Middle frontal gyrus (tissue), 1 donor: Measurements from ENCODE around the gene SHISA6.

Experiments
- DNase-seq: peaks from one replicate; pipeline ENCODE4 v3.0.0-alpha.2; 2015; ENCODE audit warnings: low spot score; ENCODE audit errors: extremely low spot score

SHISA6 gene

DNA sequence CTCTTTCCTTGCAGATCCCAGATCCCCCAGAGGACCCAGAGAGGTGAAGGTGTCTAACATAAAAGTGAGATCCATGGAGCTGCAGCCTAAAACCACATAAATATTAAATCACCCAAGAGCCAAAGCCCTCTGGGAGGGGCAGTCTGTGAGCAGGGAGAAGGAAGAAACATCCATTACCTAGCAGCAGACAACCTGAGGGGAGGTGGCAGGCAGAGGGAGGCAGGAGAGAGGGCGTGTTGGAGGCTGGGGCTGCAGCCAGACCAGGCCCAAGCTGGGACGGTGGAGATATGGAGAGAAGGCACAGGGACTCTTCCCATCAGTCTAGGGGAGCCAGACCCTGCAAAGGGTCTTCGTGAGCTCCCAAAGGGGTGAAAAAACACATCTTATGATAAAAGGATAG is 101.1 kb downstream of the SHISA6 start:
- no peak for DNase-seq

- DNase-seq: no peak
Observed at GRCh38 chr17:11349106-11349505, 108.1 kb downstream of the SHISA6 start.

DNA sequence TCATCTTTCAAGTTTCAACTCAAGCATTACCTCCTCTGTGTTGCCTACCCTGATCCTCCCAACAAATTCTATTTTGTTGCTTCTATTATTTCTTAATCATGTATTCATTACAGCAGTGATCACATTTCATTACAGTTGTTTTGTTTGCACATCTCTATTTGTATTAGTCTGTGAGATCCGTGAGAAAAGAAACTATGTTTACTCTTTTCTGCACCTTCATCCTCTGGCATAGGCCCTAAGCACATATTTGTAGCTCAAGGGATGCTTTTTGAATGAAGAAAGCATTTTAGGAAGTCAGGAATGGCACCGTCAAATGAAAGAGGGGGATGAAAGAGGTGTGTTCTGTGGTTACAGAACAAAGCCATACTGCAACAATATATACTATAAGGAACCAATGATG is 110.5 kb downstream of the SHISA6 start:
- DNase-seq: no peak

GRCh38 chr17:11353601-11354000 is 112.6 kb downstream of the SHISA6 start:
- no peak for DNase-seq

GRCh38 chr17:11356371-11356770 is 115.4 kb downstream of the SHISA6 start:
- DNase-seq: no peak

GRCh38 chr17:11363565-11364117 is 122.6 kb downstream of the SHISA6 start:
- no peak for DNase-seq

- DNase-seq: no peak
Observed at GRCh38 chr17:11366272-11366850, 125.3 kb downstream of the SHISA6 start.

- DNase-seq: no peak
Observed at GRCh38 chr17:11369575-11369974, 128.6 kb downstream of the SHISA6 start.

DNA sequence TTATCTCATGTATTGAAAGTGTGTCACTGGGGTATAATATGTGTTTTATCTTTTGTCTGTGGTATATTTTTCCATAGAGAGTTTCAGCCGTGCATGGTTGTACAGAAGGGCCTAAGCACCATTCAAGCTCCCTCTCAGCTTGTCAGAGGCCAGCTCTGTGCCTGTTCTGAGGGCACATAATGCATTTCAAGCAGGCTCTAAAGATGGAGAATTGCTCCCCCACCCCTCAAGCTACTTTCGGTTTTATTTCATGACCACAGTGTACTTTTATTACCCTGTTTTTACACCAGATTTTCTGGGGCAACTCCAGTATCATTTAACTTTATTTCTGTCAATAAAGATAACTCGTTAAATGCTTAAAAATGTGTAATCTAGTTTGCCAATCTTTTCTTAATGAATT is 131.7 kb downstream of the SHISA6 start:
- no peak for DNase-seq

GRCh38 chr17:11378506-11378905 is 137.5 kb downstream of the SHISA6 start:
- DNase-seq: no peak

DNA sequence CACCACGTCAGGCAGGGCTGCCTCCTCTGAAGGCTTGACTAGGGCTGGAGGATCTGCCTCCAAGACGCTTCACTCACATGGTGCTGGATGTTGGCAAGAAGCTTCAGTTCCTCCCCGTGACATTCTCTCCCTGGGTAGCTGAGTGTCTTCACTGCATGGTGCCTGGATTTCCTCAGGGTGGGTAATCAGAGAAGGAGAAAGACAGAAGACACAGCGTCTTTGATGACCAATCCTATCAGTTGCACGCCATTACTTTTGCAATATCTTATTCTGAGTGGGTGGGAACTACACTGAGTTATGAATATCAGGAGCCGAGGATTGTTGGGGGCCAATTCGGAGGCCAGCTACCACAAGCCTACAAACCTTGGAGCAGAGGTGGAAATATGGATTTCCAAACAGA is 139.7 kb downstream of the SHISA6 start:
- no peak for DNase-seq

DNA sequence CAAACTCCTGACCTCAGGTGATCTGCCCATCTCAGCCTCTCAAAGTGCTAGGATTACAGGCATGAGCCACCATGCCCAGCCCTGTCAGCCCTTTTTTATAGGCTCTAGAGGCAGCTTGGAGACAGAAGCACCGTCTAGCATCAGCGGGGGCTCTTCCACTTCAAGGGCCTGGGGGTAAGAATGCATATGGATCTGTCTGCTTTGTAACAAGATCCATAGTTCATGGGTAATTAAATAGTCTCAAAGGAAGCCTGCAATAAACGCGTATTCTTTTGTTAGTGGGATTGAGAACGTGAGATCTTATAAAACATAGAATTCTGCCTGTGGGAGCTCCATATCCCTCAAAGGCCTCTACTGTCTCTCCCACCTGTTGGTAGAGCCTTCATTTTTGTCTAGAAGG is 142.1 kb downstream of the SHISA6 start:
- DNase-seq: no peak

DNA sequence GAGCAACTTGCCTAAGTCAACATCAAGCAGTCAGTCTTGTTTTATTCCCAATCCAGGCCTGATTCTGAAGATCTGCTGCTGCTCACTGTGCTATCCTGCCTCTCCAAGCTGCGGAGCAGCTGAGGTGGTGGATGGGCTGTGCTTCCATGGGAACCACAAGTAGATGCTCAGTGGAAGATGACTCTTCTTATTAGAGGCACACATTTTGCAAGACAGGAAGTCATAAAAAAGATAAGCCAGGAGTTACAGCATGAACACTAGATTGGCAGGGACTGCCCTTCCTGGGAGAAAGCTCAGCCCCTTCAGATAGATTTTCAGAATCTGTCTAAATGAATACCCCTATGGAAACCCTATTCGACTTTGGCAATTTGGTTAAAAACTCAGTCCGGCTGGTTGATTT is 143.1 kb downstream of the SHISA6 start:
- no peak for DNase-seq

DNA sequence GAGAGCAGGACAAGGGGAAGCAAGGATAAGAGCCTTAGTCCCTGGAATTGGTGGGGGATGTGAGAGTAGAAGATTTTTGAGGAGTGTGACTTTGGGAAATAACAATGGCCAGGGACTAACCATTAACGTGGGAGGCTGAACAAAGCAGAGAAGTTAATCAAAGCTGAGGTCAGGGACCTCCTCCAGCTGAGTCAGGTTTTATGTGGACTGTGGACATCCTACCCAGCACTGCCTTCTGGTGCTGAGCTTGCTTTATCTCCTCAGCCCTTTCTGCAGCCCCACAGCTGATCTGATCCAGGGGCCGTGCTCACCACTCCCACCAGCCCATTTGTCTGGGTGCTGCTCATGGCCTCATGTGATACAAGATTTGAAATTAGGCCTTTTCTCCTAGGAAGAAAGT is 146.6 kb downstream of the SHISA6 start:
- DNase-seq: no peak

GRCh38 chr17:11388054-11388453 is 147.0 kb downstream of the SHISA6 start:
- no peak for DNase-seq

GRCh38 chr17:11389583-11389982 is 148.6 kb downstream of the SHISA6 start:
- no peak for DNase-seq

DNA sequence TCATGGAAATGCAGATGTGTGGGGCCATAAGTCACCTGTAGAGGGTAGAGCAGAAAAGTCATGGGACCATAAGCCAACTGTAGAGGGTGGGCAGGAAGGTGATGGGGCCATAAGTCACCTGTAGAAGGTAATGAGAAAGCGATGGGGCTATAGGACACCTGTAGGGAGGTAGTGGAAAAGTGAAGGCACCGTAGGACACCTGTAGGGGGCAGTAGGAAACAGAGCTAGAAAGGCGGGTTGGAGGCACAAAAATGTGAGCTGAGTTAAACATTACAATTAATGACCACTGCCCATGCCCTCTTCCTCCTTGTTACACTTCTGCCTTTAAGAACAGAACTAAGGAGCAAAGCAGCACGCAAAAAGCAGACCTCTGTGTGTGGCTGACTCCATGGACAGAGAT is 150.1 kb downstream of the SHISA6 start:
- DNase-seq: no peak

DNA sequence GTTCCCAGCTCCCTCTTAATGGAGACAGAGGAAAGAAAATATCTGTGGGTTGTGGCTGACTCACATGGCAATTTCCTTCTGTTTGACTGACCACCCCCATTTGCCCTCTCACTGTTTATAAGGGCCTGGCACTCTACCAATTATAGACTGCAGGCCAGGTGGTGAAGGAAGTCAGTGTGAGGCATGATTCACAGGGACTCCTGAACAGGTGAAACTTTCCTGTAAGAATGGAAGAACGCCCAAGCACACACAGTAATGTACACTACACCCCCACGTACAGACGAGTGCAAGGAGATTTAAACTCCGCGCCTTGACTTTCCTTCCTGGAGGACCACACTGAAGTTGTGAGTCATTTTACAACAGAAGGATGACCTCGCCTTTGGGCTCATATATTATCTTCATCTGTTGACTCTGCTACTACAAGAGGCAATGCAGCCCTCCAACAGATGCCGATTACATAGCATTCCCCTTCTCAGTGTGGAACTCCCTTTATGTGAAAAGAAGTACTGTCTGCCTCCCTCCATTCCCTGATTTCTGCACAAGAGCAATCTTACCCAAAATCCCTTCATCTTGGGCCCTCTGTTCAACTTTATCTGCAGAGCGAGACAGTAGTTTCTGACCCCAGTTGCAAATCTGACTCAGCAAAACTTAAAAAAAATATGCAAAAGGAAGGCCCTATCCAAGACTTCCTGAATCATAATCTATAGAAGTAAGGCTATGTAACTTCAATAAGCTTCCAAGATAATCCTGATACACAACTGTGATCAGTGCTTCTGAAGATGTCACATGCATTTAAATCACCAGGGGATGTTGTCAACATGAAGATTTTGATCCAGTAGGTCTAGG is 163.6 kb downstream of the SHISA6 start:
- no peak for DNase-seq

- no peak for DNase-seq
Observed at GRCh38 chr17:11406716-11407115, 165.7 kb downstream of the SHISA6 start.

- no peak for DNase-seq
Observed at GRCh38 chr17:11412654-11413053, 171.6 kb downstream of the SHISA6 start.

GRCh38 chr17:11418342-11418741 is 177.3 kb downstream of the SHISA6 start:
- no peak for DNase-seq

- DNase-seq: no peak
Observed at GRCh38 chr17:11430751-11431150, 189.7 kb downstream of the SHISA6 start.

DNA sequence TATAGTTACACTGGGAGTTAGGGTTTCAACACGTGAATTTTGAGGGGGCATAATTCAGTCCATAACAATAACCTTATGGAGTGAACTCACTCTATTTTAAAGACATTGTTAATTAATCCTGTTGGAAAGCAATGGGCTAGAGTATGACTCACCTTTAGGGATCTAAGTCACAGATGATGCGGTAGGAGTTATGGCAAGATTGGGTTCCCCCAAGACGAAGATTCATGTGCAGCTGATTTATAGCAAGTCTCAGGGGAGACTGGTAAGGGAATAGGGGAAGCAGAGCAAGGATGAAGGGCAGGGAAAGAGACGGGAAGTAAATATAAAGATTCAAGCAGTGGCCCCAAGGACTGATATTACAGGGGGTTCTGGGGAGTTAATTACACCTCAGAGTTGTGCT is 197.7 kb downstream of the SHISA6 start:
- DNase-seq: no peak
